Medulla oblongata (tissue), 1 donor: ENCODE results near the gene ACBD3.
"Not testable (repeated sequence)": the region's sequence is repeated elsewhere in the genome, so short reads cannot be mapped to it uniquely, and the experiment has no call there.

Experiments used
- DNase-seq: peaks from one replicate; pipeline ENCODE4 v3.0.0-alpha.2; 2015; ENCODE audit errors: extremely low spot score

ACBD3 gene

DNA sequence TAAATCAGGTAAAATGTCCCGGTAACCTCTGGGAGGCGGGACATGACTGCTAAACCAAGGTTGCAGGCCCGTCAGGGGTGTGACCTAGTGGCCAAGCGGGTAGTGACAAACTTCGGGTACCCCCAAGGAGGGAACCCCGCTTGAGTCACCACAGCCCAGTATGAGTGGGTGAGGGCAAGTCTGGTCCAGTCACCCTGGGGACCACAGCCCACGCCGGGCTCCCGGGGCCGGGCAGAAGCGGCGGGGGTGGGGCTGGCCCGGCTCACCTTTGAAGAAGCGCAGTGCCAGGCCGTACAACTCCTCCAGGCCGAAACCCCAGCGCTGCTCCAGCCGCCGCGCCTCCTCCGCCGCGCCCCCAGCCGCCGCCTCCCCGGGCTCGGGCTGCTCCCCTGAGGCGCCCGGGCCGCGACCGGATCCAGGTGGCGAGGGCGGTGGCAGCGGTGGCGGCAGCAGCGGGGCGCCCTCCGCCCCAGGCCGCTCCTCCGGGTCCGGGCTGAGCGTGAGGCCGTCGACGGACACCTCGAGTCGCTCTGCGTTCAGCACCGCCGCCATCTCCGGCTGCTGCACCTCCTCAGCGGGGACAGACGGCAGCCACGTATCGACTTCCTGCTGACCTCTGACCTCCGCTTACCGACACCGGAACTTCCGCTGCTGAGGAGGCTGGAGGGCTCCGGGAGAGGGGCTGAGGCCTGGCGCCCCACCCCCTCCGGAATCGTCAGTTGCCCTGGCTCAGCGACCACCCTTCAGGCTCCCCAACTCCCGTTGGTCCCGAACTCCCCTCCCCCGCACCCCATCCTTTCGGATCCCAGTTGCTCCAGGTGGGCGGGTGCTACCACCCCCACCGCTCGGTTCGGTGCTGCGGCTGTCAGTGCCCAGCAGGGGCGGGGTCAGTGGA, at the start of gene ACBD3:
TSS of gene ACBD3 (minus strand) at position 618 of the 895 bp plus-strand sequence. CDS start at position 552, 66 bp downstream.
- peak; percentile 93 for DNase-seq

- DNase-seq, result no peak
Measured at GRCh38 chr1:226233806-226234205, 47.3 kb upstream of the ACBD3 start.

GRCh38 chr1:226233293-226233692, 46.8 kb upstream of the ACBD3 start:
- DNase-seq, result no peak

DNA sequence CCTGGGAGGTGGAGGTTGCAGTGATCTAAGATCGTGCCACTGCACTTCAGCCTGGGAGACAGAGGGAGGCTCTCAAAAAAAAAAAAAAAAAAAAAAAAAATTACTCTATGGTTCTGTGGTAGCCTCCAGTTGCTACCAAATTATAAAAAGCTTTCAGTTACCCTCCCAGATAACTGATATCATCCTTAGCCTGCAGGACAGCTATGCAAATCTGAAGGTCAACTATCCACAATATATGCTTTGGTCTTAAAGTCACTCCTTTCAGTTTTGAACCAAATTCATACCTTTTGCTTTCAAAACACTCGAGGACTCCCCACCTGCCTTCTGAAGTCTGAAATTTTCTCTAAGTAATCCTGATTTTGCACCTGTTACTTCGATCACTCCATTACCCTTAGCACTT, 40.1 kb upstream of the ACBD3 start:
- DNase-seq, result no peak

- DNase-seq, result no peak
Measured at GRCh38 chr1:226223786-226224244, 37.3 kb upstream of the ACBD3 start.

DNA sequence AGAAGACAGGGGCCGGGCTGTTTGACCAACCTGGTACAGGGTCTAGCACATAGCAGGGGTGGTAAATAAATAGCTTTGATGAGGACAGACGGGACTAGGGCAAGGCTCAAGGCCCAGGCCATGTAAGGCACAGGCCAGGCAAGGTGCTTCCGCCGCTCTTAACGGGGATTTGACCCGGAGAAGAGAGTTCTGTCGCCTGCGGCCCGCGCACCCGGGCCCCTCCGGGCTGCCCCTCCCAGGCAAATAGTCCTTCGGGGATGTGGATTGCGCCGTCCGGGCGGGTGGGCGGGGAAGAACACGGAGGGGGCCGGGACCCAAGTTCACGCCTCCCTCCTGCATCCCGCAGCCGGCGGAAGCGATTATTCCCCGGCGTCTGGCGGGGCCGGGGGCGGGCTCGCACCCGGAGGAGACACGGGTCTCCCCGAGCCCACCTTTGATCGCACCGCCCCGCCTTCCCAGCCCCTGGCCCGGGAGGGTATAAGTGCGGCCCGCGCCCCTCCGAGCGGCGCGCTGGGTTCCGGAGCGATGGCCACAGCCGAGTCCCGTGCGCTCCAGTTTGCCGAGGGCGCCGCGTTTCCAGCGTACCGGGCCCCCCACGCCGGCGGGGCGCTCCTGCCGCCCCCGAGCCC, 36.7 kb upstream of the ACBD3 start, which contains the start of gene MIXL1:
TSS of gene MIXL1 (plus strand) at position 508 of the 629 bp plus-strand sequence. CDS start at position 526, 18 bp downstream.
- no peak for DNase-seq

DNA sequence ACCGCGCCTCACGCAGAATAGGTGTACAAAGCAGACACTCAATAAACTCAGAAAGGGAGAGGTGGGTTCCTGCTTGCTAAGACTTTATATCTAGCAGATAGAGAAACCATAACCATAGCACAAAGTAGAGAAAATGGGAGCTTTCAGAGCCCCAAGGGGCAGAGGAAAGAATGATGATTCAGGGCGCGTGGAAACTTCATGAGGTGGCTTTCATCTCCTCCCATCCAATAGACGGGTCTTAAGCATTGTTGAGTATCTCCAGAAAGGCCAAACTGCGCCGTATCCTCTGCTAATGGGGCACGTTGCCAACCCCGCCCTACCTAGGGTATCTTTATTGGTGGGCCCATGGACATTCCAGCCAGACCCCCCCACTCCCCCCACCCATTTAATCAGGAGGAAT, 36.1 kb upstream of the ACBD3 start:
- no peak for DNase-seq

DNA sequence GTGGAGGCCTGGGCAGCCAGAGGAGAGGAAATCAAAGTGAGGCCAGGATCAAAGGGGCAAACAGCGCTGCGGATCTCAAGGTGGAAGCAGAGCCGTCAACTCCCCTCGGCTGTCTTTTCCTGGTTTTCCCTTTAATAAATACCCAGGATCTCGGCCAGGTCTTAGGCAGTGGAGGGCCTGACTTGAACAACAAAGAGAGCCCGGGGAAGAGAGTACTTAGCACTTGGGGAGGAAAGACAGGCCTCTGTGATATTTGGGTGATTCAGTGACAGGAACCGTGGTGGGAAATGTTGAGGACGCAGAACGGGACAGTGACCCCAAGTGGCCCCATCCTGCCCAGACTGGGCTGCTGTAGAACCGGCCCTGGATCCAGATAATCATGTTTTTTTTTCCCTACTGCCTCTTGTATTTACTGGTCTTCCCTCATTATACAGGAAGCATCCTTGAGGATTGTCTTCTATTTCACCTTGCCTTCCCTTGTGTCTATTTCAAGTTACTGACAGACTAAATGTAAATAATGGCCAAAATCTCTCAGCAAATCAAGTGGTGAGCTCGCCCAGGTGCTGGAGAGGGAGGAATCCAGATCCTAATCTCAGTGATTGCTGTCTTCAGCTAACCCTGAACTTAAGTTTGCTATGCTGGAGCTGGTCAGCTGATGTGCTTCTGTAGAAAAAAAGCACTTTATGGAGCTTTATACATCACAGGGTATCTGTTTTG, 34.1 kb upstream of the ACBD3 start:
- DNase-seq, result no peak

GRCh38 chr1:226217273-226217672, 30.7 kb upstream of the ACBD3 start:
- DNase-seq, result no peak

DNA sequence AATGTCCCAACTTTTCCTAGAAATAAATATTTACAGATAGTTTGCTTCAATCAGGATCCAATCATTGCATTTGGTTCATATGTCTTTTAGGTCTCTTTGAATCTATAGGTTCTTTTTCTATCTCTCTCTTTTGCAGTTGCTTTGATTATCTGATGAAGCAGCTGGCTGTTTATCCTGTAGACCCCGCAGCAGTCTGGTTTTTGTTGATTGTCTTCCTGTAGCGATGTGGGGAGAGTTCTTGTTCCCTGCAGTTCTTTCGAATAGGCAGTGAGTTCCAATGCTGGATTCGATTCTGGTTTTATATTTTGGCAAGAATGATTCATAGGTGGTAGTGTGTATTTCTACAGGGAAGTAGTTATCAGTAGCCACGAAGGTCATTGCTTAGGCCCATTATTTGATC, 29.5 kb upstream of the ACBD3 start:
- DNase-seq, result no peak

- no peak for DNase-seq
Measured at GRCh38 chr1:226215239-226215638, 28.7 kb upstream of the ACBD3 start.

DNA sequence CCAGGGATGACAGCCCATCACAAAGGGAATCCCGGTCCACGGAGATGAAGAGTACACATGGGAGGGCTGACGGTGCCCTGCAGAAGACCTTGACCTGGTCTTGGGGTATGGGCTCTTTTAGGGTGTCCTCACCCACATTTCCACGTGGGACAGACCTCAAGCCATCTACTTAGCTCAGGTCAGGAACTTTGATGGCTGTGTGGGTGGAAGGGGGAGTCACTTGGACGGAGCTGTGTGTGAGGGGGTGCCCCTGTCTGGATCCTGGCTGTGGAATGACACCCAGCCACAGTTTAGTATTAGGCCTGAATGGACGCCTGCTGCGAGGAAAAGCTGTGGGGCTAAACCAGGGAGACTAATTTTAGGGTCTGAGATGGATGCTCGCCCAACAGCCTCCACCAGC, 26.0 kb upstream of the ACBD3 start:
- no peak for DNase-seq

DNA sequence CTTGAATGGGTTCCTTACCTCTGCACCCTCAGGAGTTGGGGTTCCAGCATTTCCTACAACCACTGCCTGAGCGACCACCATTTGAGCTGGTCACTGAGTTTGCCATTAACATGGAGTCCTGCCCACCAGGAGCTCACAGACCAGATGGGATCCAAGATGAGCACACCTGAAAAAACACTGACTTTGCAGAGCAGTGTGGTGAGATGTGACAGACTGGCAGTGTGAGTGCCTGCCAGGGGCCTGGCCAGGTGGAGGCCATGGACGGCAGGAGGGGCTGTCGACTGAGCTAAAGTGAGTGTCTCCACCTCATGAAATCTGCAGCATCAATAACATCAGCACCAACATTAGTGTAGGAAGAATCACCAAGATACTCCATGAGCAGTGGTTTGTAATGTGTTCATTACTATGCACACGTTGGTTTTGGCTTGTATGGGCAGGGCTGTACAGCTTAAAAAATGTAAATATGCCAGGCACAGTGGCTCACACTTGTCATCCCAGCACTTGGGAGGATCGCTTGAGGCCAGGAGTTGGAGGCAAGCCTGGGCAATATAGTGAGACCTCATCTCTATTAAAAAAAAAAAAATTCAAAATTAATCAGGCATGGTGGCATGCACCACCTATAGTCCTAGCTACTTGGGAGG, 24.8 kb upstream of the ACBD3 start:
- DNase-seq, result no peak

- no peak for DNase-seq
Measured at GRCh38 chr1:226210571-226211176, 24.1 kb upstream of the ACBD3 start.

DNA sequence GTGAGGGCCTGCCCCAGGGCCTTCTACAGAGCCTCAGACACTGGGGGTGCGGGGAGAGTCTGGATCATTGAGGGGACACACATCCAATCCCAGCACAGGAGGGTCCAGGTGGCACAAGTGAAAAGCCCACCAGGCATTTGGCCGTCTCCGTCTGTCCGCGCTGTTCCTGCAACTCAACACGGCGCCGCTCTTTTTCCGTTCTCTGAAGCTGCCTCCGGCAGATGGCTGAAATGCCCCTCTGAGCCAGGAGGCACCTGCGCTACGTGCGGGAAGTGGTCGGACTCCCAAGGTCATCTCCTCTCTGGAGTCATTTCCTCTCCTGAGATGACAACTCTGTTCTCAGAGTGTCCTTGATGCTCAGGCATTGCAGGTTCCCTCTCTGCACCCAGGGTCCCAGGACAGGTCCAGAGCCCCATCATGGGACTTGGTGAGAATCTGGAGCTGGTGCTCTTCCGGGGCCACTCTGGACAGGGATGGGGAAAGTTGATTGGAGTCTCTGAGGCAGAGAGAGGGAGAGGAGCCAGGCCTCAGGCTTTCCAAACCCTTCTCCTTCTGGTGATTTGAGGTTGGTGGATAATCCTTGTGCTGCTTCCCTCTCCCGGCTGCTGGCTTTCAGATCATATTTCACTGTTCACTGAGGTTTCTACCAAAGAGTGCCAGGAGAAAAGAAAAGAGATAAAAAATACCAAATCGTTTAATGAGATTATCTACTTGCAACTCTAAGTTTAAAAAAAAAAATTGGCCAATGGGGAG, 22.9 kb upstream of the ACBD3 start:
- no peak for DNase-seq

GRCh38 chr1:226207048-226207447, 20.5 kb upstream of the ACBD3 start:
- DNase-seq, result no peak

GRCh38 chr1:226204198-226204597, 17.7 kb upstream of the ACBD3 start:
- no peak for DNase-seq

GRCh38 chr1:226203655-226204054, 17.1 kb upstream of the ACBD3 start:
- DNase-seq, result no peak

DNA sequence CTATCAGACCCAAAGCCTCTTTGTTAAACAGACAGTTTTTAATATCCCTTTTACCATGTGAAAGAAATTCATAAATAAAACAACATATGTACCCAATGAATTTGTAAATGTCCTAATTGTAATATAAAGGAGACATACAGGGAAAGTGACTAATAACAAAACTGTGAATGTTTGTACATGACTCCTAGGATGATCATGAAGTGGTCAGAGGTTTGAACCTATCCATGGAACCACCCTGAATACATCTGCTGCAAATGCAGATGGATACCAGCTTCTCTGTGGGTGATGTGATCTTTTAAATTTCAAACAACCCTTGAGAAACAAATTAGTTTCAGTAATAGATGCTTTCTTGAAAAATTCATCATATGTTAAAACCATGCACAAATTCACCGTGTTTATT, 16.7 kb upstream of the ACBD3 start:
- no peak for DNase-seq

DNA sequence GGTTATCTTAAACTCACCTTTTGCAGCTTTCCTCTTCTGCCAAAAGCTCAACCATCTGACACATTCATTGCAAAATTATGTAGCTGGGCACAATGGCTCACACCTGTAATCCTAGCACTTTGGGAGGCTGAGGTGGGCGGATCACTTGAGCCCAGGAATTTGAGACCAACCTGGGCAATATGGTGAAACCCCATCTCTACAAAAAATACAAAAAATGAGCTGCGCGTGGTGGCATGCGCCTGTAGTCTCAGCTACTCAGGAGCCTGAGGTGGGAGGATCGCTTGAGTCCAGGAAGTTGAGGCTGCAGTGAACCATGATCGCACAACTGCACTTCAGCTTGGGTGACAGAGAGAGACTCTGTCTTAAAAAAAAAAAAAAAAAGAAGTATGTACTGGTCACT, 16.1 kb upstream of the ACBD3 start:
- DNase-seq, result not testable (repeated sequence)

GRCh38 chr1:226202246-226202645, 15.7 kb upstream of the ACBD3 start:
- DNase-seq, result no peak
